Fibroblast of skin of scalp (primary cell): Measurements from ENCODE around the gene TRIO.

Experiments used
- DNase-seq: peaks from one replicate; pipeline ENCODE4 v3.0.0-alpha.2; 2013

The TRIO gene

GRCh38 chr5:14397717-14398116 is 254.6 kb downstream of the TRIO start:
- DNase-seq, result peak; percentile 69

GRCh38 chr5:14399054-14399692 is 256.0 kb downstream of the TRIO start:
- peak; percentile 70 for DNase-seq

GRCh38 chr5:14400085-14400484 is 256.9 kb downstream of the TRIO start:
- peak; percentile 81 for DNase-seq

GRCh38 chr5:14400611-14401010 is 257.5 kb downstream of the TRIO start:
- DNase-seq, result no peak

GRCh38 chr5:14401639-14402038 is 258.5 kb downstream of the TRIO start:
- no peak for DNase-seq

- no peak for DNase-seq
Observed at GRCh38 chr5:14402424-14402823, 259.3 kb downstream of the TRIO start.

- no peak for DNase-seq
Observed at GRCh38 chr5:14404780-14405179, 261.6 kb downstream of the TRIO start.

- no peak for DNase-seq
Observed at GRCh38 chr5:14405267-14405666, 262.1 kb downstream of the TRIO start.

GRCh38 chr5:14405706-14406553 is 262.8 kb downstream of the TRIO start:
- no peak for DNase-seq

- peak; percentile 77 for DNase-seq
Observed at GRCh38 chr5:14406554-14406849, 263.4 kb downstream of the TRIO start.

- no peak for DNase-seq
Observed at GRCh38 chr5:14407051-14407450, 263.9 kb downstream of the TRIO start.

GRCh38 chr5:14407746-14408175 is 264.6 kb downstream of the TRIO start:
- DNase-seq, result no peak

GRCh38 chr5:14408969-14409586 is 265.9 kb downstream of the TRIO start:
- DNase-seq, result peak; percentile 40

- DNase-seq, result no peak
Observed at GRCh38 chr5:14410068-14410393, 266.9 kb downstream of the TRIO start.

- peak; percentile 43 for DNase-seq
Observed at GRCh38 chr5:14410394-14411201, 267.5 kb downstream of the TRIO start.

- DNase-seq, result no peak
Observed at GRCh38 chr5:14411216-14411615, 268.1 kb downstream of the TRIO start.

- DNase-seq, result peak; percentile 81
Observed at GRCh38 chr5:14413331-14413750, 270.2 kb downstream of the TRIO start.

- DNase-seq, result no peak
Observed at GRCh38 chr5:14414007-14414406, 270.9 kb downstream of the TRIO start.

- DNase-seq, result no peak
Observed at GRCh38 chr5:14414656-14415023, 271.5 kb downstream of the TRIO start.

GRCh38 chr5:14415024-14415697 is 272.0 kb downstream of the TRIO start:
- peak; percentile 31 for DNase-seq

- no peak for DNase-seq
Observed at GRCh38 chr5:14415698-14416074, 272.5 kb downstream of the TRIO start.

GRCh38 chr5:14416621-14417275 is 273.6 kb downstream of the TRIO start:
- DNase-seq, result peak; percentile 69
